Osteoblast (primary cell): Measurements from ENCODE around the gene TCP11L2. TPM values are rescaled to one million over a fixed set of nuclear protein-coding genes. Genes with fewer than 3 reads are reported as not detected.

Source experiments
- DNase-seq: peaks from one replicate; pipeline ENCODE4 v3.0.0; 2011; ENCODE audit warnings: low spot score, mixed read lengths; ENCODE audit not compliant: insufficient read length; ENCODE audit errors: missing footprints
- H2AFZ ChIP-seq: 2 replicates; pipeline ENCODE4 v1.6.0; 2011; ENCODE audit warnings: mild to moderate bottlenecking, low read length
- H3K27ac ChIP-seq: 2 replicates; pipeline ENCODE4 v1.5.1; 2011; ENCODE audit warnings: mild to moderate bottlenecking, low read depth, low read length, moderate library complexity
- H3K27me3 ChIP-seq: 2 replicates; pipeline ENCODE4 v1.6.0; 2012; ENCODE audit warnings: mild to moderate bottlenecking, control low read depth, inconsistent platforms, low read length, moderate library complexity; ENCODE audit not compliant: insufficient read depth
- H3K36me3 ChIP-seq: 2 replicates; pipeline ENCODE4 v1.5.1; 2011; ENCODE audit warnings: mild to moderate bottlenecking, low read length, control low read depth, moderate library complexity; ENCODE audit not compliant: insufficient read depth
- H3K4me1 ChIP-seq: 2 replicates; pipeline ENCODE4 v1.5.1; 2011; ENCODE audit warnings: mild to moderate bottlenecking, low read length, control low read depth, moderate library complexity; ENCODE audit not compliant: insufficient read depth
- H3K4me2 ChIP-seq: 2 replicates; pipeline ENCODE4 v1.6.0; 2011; ENCODE audit warnings: mild to moderate bottlenecking, low read length; ENCODE audit not compliant: insufficient read depth
- H3K4me3 ChIP-seq: fragments of 200-600 bp; sonication (generic); 3 replicates; pipeline ENCODE4 v1.5.1; 2012; ENCODE audit warnings: mild to moderate bottlenecking, low read length, inconsistent platforms; ENCODE audit not compliant: insufficient read depth
- H3K79me2 ChIP-seq: 2 replicates; pipeline ENCODE4 v1.6.0; 2012; ENCODE audit warnings: mild to moderate bottlenecking, low read length, control low read depth, inconsistent platforms; ENCODE audit not compliant: insufficient read depth
- H3K9me3 ChIP-seq: 2 replicates; pipeline ENCODE4 v1.5.1; 2011; ENCODE audit warnings: low read depth, low read length, control low read depth
- H4K20me1 ChIP-seq: 2 replicates; pipeline ENCODE4 v1.6.0; 2012; ENCODE audit warnings: mild to moderate bottlenecking, low read length, control low read depth; ENCODE audit not compliant: insufficient read depth
- CTCF ChIP-seq: IDR thresholded peaks from 2 replicates; pipeline ENCODE4 v1.5.1; 2011; ENCODE audit warnings: mild to moderate bottlenecking, low read depth, low read length, moderate library complexity; ENCODE audit errors: extremely low read depth
- total RNA-seq: library from RNA; depleted of rRNA; stranded (reverse); fragments of >200 nt; gene quantifications from 2 replicates; pipeline ENCODE4 v1.2.3, GENCODE V29; 2012

Gene TCP11L2
- total RNA-seq, 1 donor, result 109 TPM

- no peak for DNase-seq
- no peak for TF ChIP-seq CTCF
- Histone ChIP-seq H2AFZ (no peak overlapping the region), H3K4me2 (no peak overlapping the region), H4K20me1 (no peaks in the 10 kb centered on the region), H3K4me3 (no peak overlapping the region), H3K79me2 (no peaks in the 10 kb centered on the region), H3K27ac (no peak overlapping the region), H3K4me1 (no peaks in the 10 kb centered on the region), H3K36me3 (no peaks in the 10 kb centered on the region), H3K9me3 (no peaks in the 10 kb centered on the region), H3K27me3 (peaks cover 8% of the 10 kb centered on the region)
These were observed 22.4 kb upstream of the TCP11L2 start for GRCh38 chr12:106280106-106280505.

- no peaks in the 10 kb centered on the region for H3K36me3 ChIP-seq
- no peak overlapping the region for H2AFZ ChIP-seq
- H3K4me2 ChIP-seq, result no peak overlapping the region
- DNase-seq, result no peak
- H3K4me1 ChIP-seq, result no peaks in the 10 kb centered on the region
- no peaks in the 10 kb centered on the region for H3K9me3 ChIP-seq
- H3K79me2 ChIP-seq, result no peaks in the 10 kb centered on the region
- no peak overlapping the region for H3K27ac ChIP-seq
- TF ChIP-seq CTCF, result no peak
- no peaks in the 10 kb centered on the region for H4K20me1 ChIP-seq
- H3K27me3 ChIP-seq, result peaks cover 8% of the 10 kb centered on the region
- no peak overlapping the region for H3K4me3 ChIP-seq
These were observed 21.3 kb upstream of the TCP11L2 start for GRCh38 chr12:106281056-106281782.

- Histone ChIP-seq H3K36me3 (no peaks in the 10 kb centered on the region), H3K4me3 (no peak overlapping the region), H4K20me1 (no peaks in the 10 kb centered on the region), H3K79me2 (no peaks in the 10 kb centered on the region), H3K4me1 (no peaks in the 10 kb centered on the region), H3K9me3 (no peaks in the 10 kb centered on the region), H3K27me3 (peaks cover 8% of the 10 kb centered on the region), H3K27ac (no peak overlapping the region), H2AFZ (no peak overlapping the region), H3K4me2 (no peak overlapping the region)
- TF ChIP-seq CTCF, result no peak
- DNase-seq, result no peak
These were observed 20.7 kb upstream of the TCP11L2 start for GRCh38 chr12:106281804-106282203.

GRCh38 chr12:106282457-106283097, 20.0 kb upstream of the TCP11L2 start:
- Histone ChIP-seq H3K36me3 (no peaks in the 10 kb centered on the region), H3K4me3 (no peak overlapping the region), H3K27ac (no peak overlapping the region), H2AFZ (no peak overlapping the region), H3K9me3 (no peaks in the 10 kb centered on the region), H3K4me2 (no peak overlapping the region), H3K79me2 (no peaks in the 10 kb centered on the region), H4K20me1 (no peaks in the 10 kb centered on the region), H3K27me3 (peaks cover 8% of the 10 kb centered on the region), H3K4me1 (no peaks in the 10 kb centered on the region)
- TF ChIP-seq CTCF, result peak; percentile 79
- peak; percentile 74 for DNase-seq
